GM19023 (cell line): ENCODE measurements around the gene DIP2C.
"Not testable (repeated sequence)": the region's sequence is repeated elsewhere in the genome, so short reads cannot be mapped to it uniquely, and the experiment has no call there.

Experiments
- ATAC-seq: cut with Tn5 transposase; IDR thresholded peaks from one replicate; pipeline ENCODE4 v1.9.1; 2021; ENCODE audit warnings: mild to moderate bottlenecking, moderate library complexity; ENCODE audit not compliant: unreplicated experiment

Gene DIP2C

GRCh38 chr10:661597-662222 lies 27.8 kb downstream of the DIP2C start:
- no peak for ATAC-seq

GRCh38 chr10:660970-661596 lies 28.4 kb downstream of the DIP2C start:
- ATAC-seq: no peak

DNA sequence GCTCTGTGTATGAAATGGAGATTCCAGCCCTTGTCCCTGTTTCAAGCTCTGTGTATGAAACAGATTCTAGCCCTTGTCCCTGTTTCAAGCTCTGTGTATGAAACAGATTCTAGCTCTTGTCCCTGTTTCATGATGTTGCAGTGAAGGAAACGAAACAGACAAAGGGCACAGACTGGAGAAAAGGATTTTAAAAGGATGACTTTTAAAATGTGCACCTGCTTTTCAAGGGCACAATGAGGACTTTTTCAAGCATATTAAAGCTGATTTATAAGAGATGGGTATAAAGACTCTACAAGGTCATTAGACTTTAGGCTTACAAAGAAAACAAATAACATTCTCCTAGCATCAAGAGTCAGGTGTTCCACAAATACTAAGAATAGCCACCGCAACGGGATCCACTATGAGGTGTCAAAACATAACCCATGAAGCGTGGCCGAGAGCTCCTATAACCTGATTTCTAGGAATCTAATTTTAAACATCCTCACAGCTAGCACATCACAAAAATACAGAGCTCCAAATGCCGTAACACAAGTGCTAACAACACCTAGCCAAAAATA lies 29.0 kb downstream of the DIP2C start:
- ATAC-seq: no peak

DNA sequence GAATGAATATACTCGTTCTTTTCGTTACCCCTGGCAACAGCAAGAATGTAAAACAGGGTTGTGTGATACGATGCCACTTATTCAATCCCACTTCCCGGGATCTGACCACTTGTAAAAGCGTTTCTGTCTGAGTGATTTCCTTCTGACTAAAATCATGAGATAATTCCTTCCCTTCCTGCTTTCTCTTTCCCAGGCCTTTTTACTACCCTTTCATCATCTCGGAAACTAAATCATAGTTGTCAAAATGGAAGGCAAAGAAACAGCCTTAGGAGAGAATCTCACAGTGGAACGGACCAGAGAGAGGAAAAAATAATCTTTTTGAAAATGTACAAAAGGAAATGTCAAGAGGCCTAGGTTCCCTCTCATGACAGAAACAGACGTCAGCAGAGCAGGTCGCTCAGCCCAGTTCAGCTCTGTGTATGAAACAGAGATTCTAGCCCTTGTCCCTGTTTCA lies 29.8 kb downstream of the DIP2C start:
- no peak for ATAC-seq

DNA sequence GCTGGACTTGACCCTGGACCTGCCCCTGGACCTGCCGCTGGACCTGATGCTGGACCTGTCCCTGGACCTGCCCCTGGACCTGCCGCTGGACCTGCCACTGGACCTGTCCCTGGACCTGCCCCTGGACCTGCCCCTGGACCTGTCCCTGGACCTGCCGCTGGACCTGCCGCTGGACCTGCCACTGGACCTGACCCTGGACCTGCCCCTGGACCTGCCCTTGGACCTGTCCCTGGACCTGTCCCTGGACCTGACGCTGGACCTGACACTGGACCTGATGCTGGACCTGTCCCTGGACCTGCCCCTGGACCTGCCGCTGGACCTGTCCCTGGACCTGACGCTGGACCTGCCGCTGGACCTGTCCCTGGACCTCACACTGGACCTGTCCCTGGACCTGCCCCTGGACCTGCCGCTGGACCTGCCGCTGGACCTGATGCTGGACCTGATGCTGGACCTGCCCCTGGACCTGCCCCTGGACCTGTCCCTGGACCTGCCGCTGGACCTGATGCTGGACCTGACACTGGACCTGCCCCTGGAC lies 31.6 kb downstream of the DIP2C start:
- not testable (repeated sequence) for ATAC-seq

GRCh38 chr10:656883-657282 lies 32.6 kb downstream of the DIP2C start:
- ATAC-seq: no peak

- ATAC-seq: no peak
These were observed 34.3 kb downstream of the DIP2C start for GRCh38 chr10:655184-655583.

DNA sequence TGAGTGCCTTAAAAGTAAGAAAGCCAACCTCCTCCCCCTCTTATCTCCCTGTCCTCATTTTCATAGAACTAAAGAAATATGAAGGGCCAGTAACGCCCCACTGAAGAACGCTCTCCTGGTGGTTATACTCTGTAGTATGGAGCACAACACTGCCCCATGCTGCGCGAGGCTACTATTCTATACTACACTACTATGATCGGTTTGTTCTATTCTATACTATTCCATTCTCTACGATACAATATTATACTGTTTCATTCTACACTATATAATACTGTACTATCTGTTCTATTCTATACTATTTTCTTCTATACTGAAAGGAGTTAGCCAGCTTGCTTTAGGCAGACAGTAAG lies 34.8 kb downstream of the DIP2C start:
- no peak for ATAC-seq

GRCh38 chr10:653991-654646 lies 35.3 kb downstream of the DIP2C start:
- ATAC-seq: no peak

DNA sequence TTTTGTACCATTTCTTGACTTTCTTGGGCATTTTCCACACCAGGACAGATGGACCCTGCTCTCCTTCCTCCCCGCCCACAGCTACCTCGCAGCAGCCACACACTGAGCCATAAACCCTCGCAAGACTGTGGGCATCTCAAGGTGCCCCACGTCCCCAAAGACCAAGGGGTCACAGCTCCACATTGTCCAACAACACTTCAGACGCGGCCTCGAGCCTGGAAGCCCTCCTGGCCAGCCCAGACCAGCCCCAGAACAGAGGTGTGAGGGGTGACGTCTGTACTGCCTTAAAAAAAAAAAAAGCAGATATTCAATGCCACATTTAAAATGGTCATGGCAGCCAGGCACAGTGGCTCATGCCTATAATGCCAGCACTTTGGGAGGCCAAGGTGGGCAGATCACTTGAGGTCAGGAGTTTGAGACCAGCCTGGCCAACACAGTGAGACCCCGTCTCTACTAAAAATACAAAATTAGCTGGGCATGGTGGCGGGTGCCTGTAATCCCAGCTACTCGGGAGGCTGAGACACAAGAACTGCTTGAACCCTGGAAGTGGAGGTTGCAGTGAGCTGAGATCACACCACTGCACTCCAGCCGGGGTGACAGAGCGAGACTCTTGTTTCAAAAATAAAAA lies 36.5 kb downstream of the DIP2C start:
- ATAC-seq: not testable (repeated sequence)

DNA sequence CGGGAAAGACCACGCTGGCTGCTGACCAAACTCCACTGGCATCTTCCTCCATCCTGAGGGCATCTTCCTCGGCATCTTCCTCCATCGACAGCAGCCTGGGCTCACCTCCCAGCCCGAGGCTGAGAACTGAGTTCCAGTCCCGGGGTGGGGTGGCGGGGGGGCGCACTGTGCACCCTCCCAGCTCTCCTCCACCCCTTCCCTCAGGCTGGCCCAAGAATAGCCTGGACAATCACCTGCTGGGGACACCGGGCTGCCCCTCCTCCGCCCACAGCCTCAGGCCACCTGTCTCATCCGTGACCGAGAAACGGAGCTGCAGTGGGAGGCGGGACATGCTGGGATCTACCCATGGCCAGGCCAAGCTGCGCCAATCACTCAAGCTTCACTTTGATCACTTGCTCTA lies 37.2 kb downstream of the DIP2C start:
- ATAC-seq: no peak

GRCh38 chr10:651692-652091 lies 37.8 kb downstream of the DIP2C start:
- ATAC-seq: no peak

GRCh38 chr10:650886-651615 lies 38.4 kb downstream of the DIP2C start:
- ATAC-seq: no peak

- ATAC-seq: no peak
These were observed 39.0 kb downstream of the DIP2C start for GRCh38 chr10:650441-650851.

GRCh38 chr10:649798-650440 lies 39.5 kb downstream of the DIP2C start:
- ATAC-seq: no peak

DNA sequence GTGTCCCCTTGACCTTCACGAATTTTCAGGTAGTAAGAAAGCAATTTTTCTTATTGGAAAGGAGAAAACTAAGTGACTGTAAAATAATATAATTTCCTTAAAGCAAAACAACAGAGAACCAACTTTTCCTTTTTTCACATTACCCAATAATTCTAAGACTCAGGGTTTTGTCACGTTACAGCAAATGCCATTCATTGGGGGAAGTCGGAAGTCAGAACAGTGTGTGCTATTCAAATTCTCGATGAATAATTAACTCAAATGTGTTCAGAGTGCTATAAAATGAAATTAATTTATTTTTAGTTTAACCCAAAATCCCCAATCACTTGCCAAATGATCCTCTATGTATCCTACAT lies 40.0 kb downstream of the DIP2C start:
- ATAC-seq: no peak

DNA sequence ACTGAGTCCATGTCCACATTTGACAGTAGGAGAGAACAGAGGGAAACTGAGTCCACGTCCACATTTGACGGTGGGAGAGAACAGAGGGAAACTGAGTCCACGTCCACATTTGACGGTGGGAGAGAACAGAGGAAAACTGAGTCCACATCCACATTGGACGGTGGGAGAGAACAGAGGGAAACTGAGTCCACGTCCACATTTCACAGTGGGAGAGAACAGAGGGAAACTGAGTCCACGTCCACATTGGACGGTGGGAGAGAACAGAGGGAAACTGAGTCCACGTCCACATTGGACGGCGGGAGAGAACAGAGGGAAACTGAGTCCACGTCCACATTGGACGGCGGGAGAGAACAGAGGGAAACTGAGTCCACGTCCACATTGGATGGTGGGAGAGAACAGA lies 42.4 kb downstream of the DIP2C start:
- not testable (repeated sequence) for ATAC-seq

- ATAC-seq: no peak
These were observed 43.3 kb downstream of the DIP2C start for GRCh38 chr10:646118-646524.

GRCh38 chr10:644943-645334 lies 44.5 kb downstream of the DIP2C start:
- ATAC-seq: no peak
